ELF-1 (cell line): ENCODE results near the gene AAK1.
"Not testable (repeated sequence)": the region's sequence is repeated elsewhere in the genome, so short reads cannot be mapped to it uniquely, and the experiment has no call there.

Experiments used
- DNase-seq: peaks from one replicate; pipeline ENCODE4 v3.0.0-alpha.2; 2016; ENCODE audit warnings: low read depth, low spot score

The AAK1 gene

DNA sequence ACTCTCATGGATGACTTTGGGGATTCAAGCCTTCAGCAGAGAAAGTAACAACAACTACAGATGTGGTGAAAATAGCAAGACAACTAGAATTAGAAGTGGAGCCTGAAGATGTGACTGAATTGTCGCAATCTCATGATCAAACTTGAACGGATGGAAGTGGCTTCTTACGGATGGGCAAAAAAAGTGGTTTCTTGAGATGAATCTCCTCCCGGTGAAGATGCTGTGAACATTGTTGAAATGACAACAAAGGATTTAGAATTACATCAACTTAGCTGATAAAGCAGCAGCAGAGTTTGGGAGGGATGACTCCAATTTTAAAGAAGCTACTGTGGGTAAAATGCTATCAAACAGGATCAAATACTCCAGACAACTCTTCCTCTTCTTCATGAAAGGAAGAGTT lies 43.1 kb downstream of the AAK1 start:
- DNase-seq: no peak

DNA sequence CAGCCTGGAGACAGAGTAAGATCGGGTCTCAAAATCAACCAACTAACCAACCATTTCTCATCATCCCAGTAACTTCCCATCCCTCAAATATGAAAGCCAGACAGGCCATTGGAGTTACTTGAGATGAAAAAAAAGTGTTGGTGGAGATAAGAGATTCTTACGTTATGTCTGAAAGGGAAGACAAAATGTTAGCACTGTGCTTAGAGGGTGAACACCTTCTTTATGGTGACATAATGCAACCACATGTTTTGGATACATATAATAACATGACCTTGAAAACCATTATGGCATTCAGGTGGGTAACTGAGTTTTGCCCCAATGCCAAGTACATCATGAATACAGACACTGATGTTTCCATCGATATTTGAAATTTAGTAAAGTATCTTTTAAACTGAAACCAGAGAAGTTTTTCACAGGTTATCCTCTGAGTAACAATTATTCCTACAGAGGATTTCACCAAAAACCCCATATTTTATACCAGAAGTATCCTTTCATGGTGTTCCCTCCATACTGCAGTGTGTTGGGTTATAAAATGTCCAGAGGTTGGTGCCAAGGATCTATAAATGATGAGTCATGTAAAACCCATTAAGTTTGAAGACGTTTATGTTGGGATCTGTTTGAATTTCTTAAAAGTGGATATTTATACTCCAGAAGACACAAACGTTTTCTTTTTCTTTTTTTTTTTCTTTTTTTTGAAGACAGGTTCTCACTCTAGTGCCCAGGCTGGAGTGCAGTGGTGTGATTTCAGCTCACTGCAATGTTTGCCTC lies 45.5 kb downstream of the AAK1 start:
- DNase-seq: no peak

DNA sequence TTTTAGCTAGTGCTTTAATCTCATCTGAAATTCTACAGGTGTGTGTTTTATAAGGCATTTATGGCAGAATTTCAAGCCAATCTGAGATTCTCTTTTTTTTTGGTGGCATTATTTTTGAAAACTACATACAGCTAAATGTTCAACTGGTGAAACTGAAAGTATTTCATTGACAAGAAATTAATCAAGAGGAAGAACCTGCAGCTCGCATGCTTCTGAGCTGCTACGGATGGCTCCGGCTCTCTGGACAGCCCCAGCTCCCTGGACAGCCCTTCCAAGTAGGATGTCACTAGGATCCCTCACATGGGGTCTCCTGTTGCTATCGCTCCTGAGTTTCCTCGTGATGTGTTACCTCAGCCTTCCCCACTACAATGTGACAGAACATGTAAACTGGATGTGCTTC lies 46.4 kb downstream of the AAK1 start:
- DNase-seq: no peak

DNA sequence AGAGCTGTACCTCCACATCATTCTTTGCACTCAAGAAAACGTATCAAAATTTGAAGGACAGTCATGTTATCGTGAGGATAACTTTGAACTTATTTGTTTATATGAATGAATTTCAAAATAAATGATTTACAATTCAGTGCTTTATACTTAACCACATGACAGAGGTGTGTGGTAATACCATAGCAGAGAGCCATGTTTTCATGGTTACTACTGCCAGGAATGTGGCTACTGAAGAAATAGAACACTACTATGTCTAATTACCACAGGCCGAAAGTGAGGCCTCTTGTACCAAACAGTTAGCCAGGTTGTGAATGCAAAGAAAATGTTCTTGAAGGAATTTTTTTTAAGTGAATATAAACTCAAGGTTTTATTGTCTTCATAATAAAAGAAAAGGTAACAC lies 49.2 kb downstream of the AAK1 start:
- no peak for DNase-seq

DNA sequence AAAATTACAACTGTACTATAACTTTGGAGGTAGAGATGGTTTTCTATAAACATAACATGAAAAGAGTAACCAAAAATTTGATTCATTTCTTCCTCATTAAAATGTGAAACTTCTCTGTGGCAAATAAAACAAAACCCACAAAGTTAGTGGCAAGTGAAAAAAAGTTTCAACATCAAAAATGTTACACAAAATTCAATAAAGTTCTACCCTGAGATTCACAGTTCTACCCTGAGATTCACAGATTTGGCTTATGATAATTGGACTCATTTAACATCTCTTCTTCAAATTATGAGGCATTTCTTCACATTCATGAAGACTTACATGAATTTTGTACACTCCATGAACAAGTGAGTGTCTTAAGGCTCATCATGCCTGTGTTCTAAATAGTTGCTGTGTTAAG lies 51.0 kb downstream of the AAK1 start:
- DNase-seq: no peak

DNA sequence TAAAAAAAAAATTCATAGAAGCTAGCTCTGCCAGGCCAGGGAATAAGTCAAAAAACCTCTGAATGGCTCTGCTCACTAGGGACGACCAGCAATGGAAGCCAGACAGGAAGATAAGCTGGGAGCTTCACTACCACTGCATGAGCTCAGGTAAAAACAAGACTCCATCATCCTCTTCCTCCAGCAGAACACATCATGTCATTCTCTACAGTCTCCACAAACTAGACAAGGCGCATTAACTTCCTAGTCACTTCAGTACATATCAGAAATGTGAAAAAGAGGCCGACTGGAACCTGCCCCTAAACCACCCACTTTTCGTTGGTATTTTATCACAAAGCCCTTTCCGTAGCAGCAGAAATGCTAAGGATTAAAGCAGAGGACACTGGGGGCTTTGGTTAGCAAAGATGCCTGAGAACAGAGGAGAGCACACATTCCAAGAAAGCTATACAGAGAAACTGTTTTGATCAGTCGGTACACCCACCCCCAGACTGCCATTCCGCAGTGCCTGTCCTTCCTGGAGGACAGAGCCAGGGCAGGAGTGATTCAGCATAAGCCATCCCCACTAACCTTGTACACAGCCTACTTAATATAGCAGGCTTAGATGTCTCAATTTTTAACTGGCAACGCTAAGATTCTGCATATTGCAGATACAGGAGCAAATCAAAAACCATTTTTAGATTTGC lies 53.4 kb downstream of the AAK1 start:
- DNase-seq: peak; percentile 50

DNA sequence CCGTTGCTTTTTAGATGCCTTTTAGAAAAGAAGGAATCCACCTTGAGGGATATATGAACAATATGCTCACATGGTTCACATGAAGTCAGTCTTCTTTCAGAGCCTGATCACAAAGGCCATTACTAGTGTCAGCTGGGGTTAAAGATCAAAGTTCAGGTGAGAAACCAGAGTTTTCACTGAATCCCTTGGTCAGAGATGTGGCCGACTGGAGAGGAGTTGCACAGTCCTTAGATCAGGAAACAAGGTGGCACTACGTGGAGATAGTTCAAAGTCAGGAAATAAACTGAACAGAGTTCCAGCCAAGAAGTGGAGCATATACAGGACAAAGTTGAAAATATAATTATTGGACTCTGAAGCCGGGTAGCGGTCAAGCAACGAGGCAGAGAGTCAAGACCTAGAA lies 54.6 kb downstream of the AAK1 start:
- DNase-seq: no peak

DNA sequence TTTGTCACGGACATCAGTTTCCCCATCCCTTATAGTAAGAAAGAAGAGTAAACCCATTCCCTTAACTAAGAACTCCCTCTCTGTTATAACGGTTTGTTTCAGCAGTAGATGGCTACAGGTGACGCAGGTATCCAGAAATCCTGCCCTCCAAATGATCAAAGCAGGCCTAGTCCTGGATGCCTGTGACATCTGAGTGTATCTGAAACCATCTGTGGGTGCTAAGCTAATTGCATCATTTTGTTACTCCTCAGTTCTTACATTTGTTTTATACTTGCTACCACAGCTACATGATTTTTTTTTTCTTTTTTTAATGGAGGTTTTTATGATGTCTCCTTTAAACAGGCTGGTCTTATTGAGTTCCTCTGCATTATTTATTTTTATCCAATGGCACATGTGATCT lies 55.1 kb downstream of the AAK1 start:
- no peak for DNase-seq

DNA sequence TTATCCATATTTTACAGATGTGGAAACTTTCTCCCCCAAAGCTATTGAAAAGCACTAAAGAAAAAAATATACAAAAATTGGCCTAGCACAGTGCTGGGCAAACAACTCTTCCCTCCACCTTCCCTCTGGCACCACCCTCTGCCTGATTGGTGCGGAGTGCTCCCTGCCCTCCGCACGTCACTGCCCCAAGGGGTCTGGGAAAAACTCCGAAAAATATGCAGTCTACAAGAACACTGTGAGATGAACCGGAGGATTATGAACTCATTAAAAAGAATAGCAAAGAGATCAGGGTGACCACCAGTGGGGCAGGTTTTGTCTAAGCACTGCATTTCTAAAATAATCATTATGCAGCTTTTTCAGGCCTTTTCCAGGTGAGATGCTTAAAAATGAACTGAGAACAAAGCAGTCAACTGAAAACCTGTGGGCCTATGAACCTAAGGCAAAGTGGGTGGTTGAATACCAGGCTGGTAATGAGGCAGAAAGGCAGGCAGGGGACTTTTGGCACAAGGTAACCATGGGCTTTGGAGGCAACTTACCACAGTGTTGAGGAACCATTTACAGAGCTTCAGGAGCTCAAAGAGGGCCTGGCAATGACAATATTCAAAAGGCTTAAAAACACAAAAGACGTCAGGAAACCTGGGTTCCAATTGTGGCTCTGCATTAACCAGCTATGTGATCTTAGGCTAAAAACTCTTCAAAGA lies 57.5 kb downstream of the AAK1 start:
- no peak for DNase-seq

DNA sequence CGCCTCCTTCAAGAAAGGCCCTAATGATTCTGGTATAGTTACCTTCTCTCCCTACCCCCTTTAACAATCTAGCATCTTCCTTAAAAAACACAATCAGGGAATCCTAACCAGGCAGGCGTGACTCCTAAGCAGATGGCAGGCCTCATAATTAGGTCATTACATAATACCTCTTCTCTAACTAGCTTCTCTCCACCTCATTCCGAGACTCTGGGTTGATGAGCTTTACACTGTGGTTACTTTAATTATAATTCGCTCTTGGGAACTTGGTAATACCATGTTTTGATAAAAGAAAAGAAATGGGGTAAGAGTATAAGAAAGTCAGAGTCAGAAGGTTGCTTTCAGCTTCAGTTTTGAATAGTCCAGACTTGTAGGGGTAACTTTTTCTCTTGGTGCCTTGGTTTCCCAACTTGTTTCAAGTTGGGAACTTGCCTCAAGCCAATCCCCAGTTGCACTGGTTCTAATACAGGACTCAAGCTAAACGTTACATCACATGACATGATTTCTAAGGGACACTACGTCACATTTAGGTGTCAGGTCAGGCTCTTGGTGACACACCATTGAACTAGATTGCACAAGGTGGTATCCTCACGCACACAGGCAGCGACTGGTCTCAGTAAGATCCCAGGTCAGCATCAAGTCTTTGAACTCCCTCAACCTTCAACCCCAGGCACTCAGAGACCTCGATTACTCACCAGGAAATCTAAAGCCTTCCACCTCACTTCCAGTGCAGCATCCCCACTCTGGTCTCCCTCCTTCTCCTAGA lies 59.2 kb downstream of the AAK1 start:
- DNase-seq: no peak

DNA sequence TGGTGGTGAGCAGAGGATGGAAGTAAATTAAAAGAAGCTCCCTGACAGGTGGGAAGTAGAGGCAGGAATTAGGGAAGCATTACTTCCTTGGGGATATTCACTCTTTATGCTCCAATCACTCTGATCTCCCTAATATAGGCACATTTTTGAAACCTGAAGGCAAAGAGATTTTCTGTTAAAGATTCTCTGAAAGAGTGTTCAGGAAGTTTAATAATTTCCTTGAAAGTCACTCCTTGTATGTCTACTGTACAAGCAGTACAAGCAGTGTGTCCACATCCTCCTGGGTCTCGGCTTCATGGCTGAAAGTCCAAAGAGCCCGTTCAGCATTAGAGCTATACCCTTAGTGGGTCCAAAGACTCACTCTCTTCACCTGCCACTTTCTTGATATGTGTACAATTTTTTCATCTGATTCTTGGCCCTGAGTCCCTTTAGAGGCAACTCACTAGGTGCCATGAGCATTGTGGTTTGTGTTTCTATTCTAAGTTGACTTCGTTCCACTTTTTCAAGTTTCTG lies 60.2 kb downstream of the AAK1 start:
- DNase-seq: no peak

DNA sequence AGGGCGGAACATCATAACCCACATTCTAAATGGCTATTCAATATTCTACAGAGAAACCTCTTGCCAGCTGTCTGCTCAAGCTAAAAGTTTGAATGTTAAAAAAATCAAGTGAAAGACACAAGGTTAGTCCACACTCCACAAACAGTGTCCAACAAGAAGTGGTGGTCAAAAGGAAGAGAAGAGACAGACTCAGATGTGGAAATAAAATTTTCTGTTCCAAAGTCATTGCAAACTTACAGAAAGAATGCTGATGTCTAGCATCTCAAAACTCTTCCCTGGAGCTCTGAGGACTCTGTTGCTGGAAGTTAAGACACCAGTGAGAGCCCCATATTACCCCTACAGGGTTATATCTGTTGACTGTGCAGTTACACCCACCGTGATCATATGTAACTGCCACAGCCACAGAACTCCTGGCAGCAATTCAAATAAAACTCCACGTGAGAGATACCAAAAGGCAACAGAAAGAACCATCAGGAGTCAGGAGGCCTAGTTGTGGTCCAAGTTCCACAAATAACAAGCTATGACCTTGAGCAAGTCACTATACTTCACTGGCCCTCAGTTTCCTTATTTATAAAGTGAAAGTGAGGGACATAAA lies 60.9 kb downstream of the AAK1 start:
- DNase-seq: no peak

DNA sequence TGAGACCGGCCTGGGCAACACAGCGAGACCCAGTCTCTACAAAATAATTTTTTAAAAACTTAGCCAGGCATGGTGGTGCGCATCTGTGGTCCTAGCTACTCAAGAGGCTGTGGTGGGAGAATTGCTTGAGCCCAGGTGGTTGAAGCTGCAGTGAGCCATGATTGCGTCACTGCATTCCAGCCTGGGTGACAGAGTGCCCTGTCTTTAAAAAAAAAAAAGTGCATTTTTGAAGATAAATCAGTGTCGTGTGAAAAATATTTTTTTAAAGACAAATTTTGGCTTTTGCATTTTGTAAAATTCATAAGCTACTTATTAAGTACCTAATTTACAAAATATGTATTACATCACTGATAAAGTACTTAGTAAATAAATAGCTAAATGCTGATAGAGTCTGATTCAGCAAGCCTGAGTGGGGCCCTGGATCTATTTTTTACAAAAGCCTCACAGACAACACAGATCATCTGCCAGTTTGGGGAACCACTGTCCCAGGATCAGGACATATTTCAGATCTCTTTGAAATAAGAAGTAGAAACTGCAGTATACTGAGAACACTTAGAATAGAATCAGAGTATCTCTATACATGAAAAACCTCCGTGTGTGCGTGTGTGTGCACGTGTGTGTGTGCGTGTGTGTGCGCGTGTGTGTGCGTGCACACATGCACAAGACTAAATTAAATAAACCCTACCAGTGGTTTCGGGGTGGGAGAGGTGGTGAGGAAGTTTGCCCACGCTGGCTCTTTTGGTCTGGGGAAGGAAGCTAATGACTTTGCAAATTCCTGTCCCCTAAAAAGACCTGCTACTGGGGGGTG lies 61.6 kb downstream of the AAK1 start:
- DNase-seq: peak; percentile 21

DNA sequence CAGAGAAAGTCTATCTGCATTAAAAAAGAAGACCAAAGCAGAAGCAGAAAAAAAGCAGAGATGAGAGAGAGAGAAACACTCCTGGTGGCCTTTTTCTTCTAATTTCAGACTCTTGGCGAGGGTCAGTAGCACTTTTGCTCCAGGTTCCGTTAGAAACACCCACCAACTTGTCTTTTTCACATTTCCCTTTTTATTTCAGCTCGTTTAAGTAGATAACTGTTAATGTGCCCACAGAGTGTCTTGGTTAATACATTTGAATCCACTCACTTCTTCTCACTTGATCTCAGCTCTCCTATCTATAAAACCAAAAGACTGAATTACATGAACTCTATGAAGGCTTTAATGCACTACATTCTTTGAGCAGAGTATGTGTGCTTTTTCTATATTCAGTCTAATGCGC lies 63.1 kb downstream of the AAK1 start:
- no peak for DNase-seq

DNA sequence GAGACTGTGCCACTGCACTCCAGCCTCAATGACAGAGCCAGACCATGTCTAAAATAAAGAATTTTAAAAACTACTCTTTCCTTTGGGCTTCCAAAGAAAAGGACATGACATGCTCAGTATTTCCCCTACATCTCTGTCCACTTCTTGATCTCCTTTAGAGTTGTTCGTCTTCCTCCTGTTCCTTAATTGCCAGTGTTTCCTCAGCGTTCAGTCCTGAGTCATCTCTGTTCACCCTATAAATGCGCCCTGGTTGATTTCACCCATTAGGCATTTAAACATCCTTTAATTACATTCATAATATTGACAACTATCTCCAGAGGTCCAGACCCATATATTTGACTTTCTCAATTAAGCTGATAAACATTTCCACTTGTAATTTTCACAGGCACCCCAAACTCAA lies 64.0 kb downstream of the AAK1 start:
- no peak for DNase-seq

DNA sequence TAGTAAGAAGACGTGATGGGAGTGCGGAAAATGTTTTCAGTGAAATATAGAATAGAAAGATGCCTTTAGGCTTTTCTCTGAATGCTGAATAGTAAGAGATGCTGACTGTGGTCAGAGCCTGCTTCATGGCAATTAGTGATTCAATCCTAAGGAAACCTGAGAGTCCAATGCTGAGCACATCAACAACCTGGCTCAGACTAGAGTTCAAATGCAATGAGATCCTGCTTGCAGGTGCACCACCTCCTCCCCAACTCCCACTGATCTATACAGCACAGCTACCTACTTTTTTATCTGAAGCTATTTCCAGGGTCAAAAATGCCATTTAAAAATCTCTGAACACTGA lies 65.4 kb downstream of the AAK1 start:
- peak; percentile 23 for DNase-seq

DNA sequence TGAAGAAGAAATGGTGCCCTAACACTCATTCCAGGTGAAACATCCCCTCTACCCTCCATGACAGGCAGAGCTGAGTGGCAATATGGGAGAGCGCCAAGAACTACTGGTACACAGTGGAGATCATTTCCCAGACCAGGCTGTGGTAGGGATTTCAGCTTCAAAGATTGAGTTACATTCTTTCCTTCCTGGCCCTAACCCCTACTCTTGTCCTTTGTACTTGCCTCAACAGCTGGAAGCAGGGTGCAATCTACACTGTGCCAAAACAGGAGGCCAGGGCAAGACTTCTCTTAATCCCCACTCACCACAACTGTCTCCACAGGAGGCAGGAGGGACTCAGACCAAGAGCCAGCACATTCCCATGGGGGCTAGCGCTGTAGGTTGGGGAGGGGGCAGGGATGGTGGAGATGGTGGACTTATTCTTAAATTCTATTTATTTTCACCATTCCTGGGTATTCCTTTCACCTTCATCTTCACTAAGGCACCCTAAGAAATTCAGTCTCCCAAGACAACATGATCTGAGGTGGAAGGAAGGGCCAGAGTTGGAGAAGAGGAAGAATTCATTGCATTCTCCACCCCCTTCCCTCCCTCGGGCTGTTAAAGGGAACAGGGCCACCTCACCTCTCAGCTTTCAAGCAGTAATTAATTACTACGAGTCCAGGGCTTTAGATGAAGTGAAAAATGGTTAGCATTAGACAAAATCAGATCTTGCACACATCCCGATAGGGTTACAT lies 65.9 kb downstream of the AAK1 start:
- DNase-seq: peak; percentile 56

DNA sequence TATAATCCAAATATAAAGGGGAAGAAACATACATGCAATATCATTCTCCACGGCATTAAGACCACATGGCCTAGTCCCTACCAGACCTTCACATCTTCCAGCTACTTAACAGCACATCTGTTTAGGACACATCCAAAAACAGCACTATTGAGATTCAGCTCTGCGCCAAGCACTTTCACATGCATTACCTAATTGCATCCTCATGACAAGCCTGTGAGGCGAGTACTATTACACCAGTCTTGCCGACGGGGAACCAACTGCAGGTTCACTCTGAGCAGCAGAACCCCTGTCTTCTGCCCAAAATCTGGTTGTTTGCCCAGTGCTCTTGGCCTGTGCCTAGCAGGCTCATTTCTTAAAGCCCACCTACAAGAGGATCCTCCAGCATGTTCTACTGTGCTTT lies 66.7 kb downstream of the AAK1 start:
- no peak for DNase-seq

DNA sequence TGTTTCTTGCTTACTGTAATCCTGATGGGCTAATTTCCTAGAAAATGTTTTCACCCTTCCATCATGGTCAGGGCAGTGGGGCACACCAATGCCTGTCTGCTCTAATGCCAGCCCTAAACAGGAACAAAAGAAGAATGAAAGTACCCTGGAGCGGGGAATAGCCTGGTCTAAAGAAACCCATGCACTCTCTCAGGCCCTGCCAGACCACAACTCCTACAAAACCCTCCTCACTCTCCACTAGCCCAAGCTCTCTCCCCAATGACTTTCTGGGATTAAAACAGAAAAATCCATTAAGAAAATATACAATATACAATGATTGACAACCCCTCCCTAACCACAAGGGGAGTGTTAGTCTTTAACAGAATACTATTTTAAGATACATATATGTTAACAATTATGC lies 67.6 kb downstream of the AAK1 start:
- DNase-seq: no peak

DNA sequence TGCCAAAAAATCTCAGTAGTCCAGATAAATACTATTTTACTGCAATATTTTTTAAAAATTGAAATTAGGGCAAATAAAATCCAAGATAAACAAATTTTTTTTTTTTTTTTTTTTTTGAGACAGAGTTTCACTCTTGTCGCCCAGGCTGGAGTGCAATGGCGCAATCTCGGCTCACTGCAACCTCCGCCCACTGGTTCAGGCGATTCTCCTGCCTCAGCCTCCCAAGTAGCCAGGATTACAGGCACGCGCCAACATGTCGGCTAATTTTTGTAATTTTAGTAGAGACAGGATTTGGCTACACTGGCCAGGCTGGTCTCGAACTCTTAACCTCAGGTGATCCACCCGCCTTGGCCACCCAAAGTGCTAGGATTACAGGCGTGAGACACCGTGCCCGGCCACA lies 68.2 kb downstream of the AAK1 start:
- not testable (repeated sequence) for DNase-seq
